Skeletal muscle tissue (tissue), 4 donors: ENCODE results near the gene ZNF436. TPM values are rescaled to one million over a fixed set of nuclear protein-coding genes. Genes with fewer than 3 reads are reported as not detected.
"Not testable (repeated sequence)": the region's sequence is repeated elsewhere in the genome, so short reads cannot be mapped to it uniquely, and the experiment has no call there.

ENCODE experiments used
- H3K27ac ChIP-seq: one replicate; pipeline ENCODE4 v1.7.0; 2013; ENCODE audit warnings: mild to moderate bottlenecking, low read depth, low read length, inconsistent platforms
- H3K27me3 ChIP-seq, 3 donors: one replicate each; pipeline ENCODE4 v1.7.0; 2013; ENCODE audit warnings: low read length in 3 of 3; ENCODE audit not compliant: control insufficient read depth in 3 of 3, insufficient read depth in 3 of 3
- H3K36me3 ChIP-seq, 3 donors: one replicate each; pipeline ENCODE4 v1.7.0; 2013; ENCODE audit warnings: low read length in 3 of 3; ENCODE audit not compliant: control insufficient read depth in 3 of 3, insufficient read depth in 3 of 3
- H3K4me1 ChIP-seq, 3 donors: one replicate each; pipeline ENCODE4 v1.7.0; 2013; ENCODE audit warnings: low read length in 3 of 3, mild to moderate bottlenecking in 3 of 3; ENCODE audit not compliant: control insufficient read depth in 3 of 3, insufficient read depth in 3 of 3
- H3K4me3 ChIP-seq, 3 donors: one replicate each; pipeline ENCODE4 v1.7.0; 2013; ENCODE audit warnings: low read length in 3 of 3
- H3K9ac ChIP-seq, 3 donors: one replicate each; pipeline ENCODE4 v1.7.0; 2013; ENCODE audit warnings: low read length in 3 of 3, mild to moderate bottlenecking in 3 of 3, moderate library complexity in 2 of 3, low read depth in 1 of 3
- H3K9me3 ChIP-seq, 3 donors: one replicate each; pipeline ENCODE4 v1.7.0; 2013; ENCODE audit warnings: low read length in 3 of 3; ENCODE audit not compliant: control insufficient read depth in 3 of 3
- total RNA-seq: library from RNA; depleted of rRNA; stranded (reverse); fragments of >200 nt; gene quantifications from one replicate; pipeline ENCODE4 v1.2.3, GENCODE V29; 2014
- donor health status: Osteomylitis.

The ZNF436 gene
- total RNA-seq, 1 donor from 2014 or later: 67.3 TPM

GRCh38 chr1:23381233-23381885, 11.7 kb upstream of the ZNF436 start:
- Histone ChIP-seq H3K27me3 (no peaks in the 10 kb centered on the region), H3K9me3 (no peaks in the 10 kb centered on the region), H3K27ac (no peak overlapping the region), H3K4me1 (peaks cover 18 to 24% (median 18%) of the 10 kb centered on the region in 3 donors), H3K9ac (no peak overlapping the region), H3K36me3 (peaks cover 18 to 44% (median 37%) of the 10 kb centered on the region in 3 donors), H3K4me3 (no peak overlapping the region)

DNA sequence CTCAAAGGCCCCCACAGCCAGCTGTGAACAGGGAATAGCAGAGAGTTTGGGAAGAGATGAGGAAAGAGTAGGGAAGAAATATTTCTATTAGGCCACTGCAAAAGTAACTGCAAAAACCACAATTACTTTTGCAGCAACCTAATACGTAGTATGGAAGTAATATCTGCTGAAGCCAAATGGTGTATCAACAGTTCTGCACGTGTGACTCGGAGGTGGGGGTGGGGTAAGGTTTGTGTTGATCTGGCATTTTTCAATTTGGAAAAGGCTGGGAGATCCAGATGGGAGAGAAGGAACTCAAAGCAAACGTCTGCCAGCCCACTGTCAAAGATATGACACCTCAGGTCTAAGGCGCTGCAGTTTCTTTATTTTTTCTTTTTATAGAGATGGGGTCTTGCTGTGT, 11.1 kb upstream of the ZNF436 start:
- Histone ChIP-seq H3K36me3 (peaks cover 17 to 41% (median 31%) of the 10 kb centered on the region in 3 donors), H3K27ac (no peak overlapping the region), H3K27me3 (no peaks in the 10 kb centered on the region), H3K4me3 (no peak overlapping the region), H3K4me1 (peaks cover 18 to 24% (median 18%) of the 10 kb centered on the region in 3 donors), H3K9ac (no peak overlapping the region), H3K9me3 (no peaks in the 10 kb centered on the region)

- H3K27ac ChIP-seq: not testable (repeated sequence)
- H3K4me1 ChIP-seq: peaks cover 18 to 24% (median 18%) of the 10 kb centered on the region in 3 donors
These were observed 10.6 kb upstream of the ZNF436 start for GRCh38 chr1:23380236-23380635.

GRCh38 chr1:23376890-23377811, 7.5 kb upstream of the ZNF436 start:
- Histone ChIP-seq H3K27ac (peak overlapping the region; percentile 61), H3K4me3 (no peak overlapping the region), H3K9me3 (no peaks in the 10 kb centered on the region), H3K4me1 (peaks cover 18 to 26% (median 21%) of the 10 kb centered on the region in 3 donors), H3K27me3 (no peaks in the 10 kb centered on the region), H3K36me3 (peaks cover 3 to 13% (median 9%) of the 10 kb centered on the region in 3 donors), H3K9ac (peak overlapping the region in 2 of 3 donors; percentile 21 to 33)

More at GRCh38 chr1:23380236-23380635, 10.6 kb upstream of the ZNF436 start:
- peaks cover 17 to 36% (median 26%) of the 10 kb centered on the region in 3 donors for H3K36me3 ChIP-seq
- not testable (repeated sequence) for H3K4me3 ChIP-seq, H3K27me3 ChIP-seq, H3K9me3 ChIP-seq, H3K9ac ChIP-seq

DNA sequence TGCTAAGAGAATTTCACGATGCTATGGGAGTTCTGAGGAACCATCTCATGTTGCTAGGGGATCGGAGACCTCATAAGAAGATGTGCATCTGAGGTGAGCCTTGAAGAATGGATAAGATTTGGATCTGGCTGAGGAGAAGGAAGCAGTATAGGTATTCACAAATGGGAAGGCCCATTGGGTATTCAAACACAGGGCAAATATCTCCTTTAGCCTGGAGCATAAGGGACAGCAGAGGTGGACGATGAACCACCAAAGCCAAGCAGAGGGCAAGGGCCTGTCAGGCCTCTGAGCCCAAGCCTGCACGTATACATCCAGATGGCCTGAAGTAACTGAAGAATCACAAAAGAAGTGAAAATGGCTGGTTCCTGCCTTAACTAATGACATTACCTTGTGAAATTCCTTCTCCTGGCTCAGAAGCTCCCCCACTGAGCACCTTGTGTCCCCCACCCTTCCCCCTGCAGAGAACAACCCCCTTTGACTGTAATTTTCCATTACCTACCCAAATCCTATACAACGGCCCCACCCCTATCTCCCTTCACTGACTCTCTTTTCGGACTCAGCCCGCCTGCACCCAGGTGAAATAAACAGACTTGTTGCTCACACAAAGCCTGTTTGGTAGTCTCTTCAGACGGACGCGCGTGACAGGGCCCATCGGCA, 4.6 kb upstream of the ZNF436 start:
- H3K9ac ChIP-seq, H3K9me3 ChIP-seq, H3K36me3 ChIP-seq, H3K27me3 ChIP-seq, H3K27ac ChIP-seq, H3K4me3 ChIP-seq: not testable (repeated sequence)
- H3K4me1 ChIP-seq: peaks cover 46 to 49% (median 49%) of the 10 kb centered on the region in 3 donors

GRCh38 chr1:23371987-23372880, 2.6 kb upstream of the ZNF436 start:
- peaks cover 53 to 63% (median 56%) of the 10 kb centered on the region in 3 donors for H3K4me1 ChIP-seq

DNA sequence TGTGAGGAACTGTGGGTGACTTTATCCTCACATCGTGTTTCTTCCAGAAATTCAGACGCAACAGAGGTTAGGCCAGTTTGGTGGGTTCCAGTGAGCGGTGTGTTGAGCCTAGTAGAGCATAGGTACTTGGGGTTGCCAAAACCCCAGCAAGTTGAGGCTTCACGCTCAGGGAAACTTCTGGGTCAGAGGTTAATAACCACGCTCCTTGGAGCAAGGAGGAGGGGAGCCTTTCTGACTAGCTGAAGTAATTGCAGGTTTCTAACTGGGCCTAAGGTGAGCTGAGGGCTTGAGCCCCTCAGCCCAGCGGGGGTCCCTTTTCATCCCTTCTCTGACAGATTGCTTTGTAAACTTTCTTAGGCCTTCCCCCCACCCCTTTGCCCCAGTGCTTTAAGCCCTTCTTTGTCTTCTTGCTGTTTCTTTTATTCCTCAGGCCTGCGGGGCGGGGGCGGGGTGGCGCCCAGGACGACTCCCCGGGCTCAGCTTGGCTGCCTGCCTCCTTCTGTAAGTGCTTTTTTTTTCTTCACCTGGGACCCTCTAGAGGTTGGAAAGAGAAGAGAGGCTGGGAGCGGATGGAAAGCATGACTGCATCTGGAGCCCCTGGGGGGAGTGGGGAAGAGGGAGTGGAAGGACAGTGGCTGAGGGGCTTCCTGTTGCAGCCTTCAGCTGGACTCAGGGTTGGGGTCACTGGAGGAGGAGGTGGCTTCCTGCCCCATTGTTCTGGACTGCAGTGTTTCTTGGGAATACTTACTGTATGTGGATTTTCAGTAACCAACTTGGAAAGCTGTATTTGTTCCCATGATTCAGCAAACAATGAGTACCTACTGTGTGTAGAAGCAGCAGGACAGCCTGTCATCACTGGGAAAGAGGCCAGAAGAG, 1.3 kb upstream of the ZNF436 start:
- H3K9me3 ChIP-seq: no peaks in the 10 kb centered on the region
- no peaks in the 10 kb centered on the region for H3K27me3 ChIP-seq
- peaks cover 50 to 64% (median 57%) of the 10 kb centered on the region in 3 donors for H3K4me1 ChIP-seq
- peak overlapping the region; percentile 98 for H3K27ac ChIP-seq
- H3K9ac ChIP-seq: peak overlapping the region; percentile 99 to 100 (median 99)
- peak overlapping the region; percentile 24 to 99 (median 41) for H3K4me3 ChIP-seq
- peaks cover 9 to 17% (median 10%) of the 10 kb centered on the region in 3 donors for H3K36me3 ChIP-seq

More at GRCh38 chr1:23371987-23372880, 2.6 kb upstream of the ZNF436 start:
- H3K36me3 ChIP-seq: peaks cover 0 to 5% (median 3%) of the 10 kb centered on the region in 3 donors
- peak overlapping the region in 1 of 3 donors; percentile 23 for H3K4me3 ChIP-seq
- no peaks in the 10 kb centered on the region for H3K9me3 ChIP-seq
- peak overlapping the region; percentile 98 for H3K27ac ChIP-seq
- peak overlapping the region in 2 of 3 donors; percentile 51 to 57 for H3K9ac ChIP-seq
- no peaks in the 10 kb centered on the region for H3K27me3 ChIP-seq

GRCh38 chr1:23370330-23370708, 683 bp upstream of the ZNF436 start:
- Histone ChIP-seq H3K36me3 (peaks cover 11 to 20% (median 13%) of the 10 kb centered on the region in 3 donors), H3K27me3 (no peaks in the 10 kb centered on the region), H3K9ac (peak overlapping the region; percentile 99 to 100 (median 99)), H3K4me3 (peak overlapping the region; percentile 99 to 100 (median 100)), H3K9me3 (no peaks in the 10 kb centered on the region), H3K4me1 (peaks cover 50 to 64% (median 57%) of the 10 kb centered on the region in 3 donors), H3K27ac (peak overlapping the region; percentile 98)
